ENCODE data around the gene TAC4. TPM values are rescaled to one million over a fixed set of nuclear protein-coding genes. Genes with fewer than 3 reads are reported as not detected.

TAC4 gene
- total and polyA plus RNA-seq, 10 of the 15 experiments (the other 5 are each of a cell fraction or from before 2014, with no cell fraction given): not detected

DNA sequence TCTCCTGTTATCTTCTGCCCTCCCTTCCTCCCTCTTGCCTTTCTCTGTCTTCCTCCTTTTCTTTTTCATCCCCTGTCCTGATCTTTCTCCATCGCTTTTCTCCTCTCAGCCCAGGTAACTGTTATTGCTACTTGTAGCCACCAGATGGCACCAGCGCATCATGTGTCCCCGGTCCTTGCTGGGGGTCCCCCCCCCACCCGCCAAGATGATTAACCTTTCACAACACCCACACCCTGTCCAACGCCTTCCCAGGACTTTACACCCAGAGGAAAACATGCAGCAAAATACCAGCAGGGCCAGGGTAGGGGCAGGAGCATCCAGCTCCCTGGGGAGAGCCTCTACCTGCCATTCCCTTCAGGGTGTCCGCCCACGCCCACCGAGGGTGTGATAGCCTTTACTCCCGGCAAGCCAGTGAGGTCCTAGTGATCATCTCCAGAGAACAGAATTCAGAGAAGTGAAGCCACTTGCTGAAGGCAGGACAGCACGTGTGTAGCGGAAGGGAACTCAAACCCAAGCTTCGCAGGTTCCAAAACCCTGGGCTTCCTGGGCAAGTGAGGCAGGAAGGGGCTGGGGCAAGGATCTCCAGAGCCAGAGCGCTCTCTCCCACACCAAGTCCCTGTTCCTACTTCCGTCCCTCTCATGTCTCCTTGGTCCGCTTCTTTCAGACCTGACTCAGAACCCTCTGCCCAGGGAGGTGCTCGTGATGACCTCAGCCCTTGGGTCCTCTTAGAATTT lies 13.4 kb upstream of the TAC4 start:
- in situ Hi-C loops (cut with MboI) (loop anchor here (5.0 kb wide), 1 partner anchor 141 kb away; no protein-coding TSS in a partner anchor), intact Hi-C loops (cut with micrococcal nuclease; ENCODE audit: unreplicated experiment) (loop anchor here (1.0 to 5.0 kb wide), 2 partner anchors 137 to 226 kb away; no protein-coding TSS in a partner anchor)
- POLR2A ChIA-PET: no interaction called here
- no peak overlapping the region for H3K9ac ChIP-seq (ENCODE audit: control insufficient read depth, insufficient read depth, low read length)
- H3K4me2 ChIP-seq (ENCODE audit: control insufficient read depth, insufficient read depth): no peak overlapping the region
- H2AFZ ChIP-seq (ENCODE audit: control insufficient read depth, low read depth, low read length): no peak overlapping the region
- BruUV-seq (replicated peaks): no TSS peak
- no peaks in the 10 kb centered on the region for H3K36me3 ChIP-seq (ENCODE audit: control insufficient read depth in 2 of 2, insufficient read depth in 2 of 2, low read length in 1 of 2)
- ATAC-seq (peak; percentile 75), FAIRE-seq (peak; percentile 82), DNase-seq (ENCODE audit: low read depth, low spot score) (no peak)
- 0 out of 2 replicates have a peak, but pooled peaks have one; percentile 53 for TF ChIP-seq YY1 (IDR thresholded peaks at IDR 0.05; ENCODE audit: low read depth, low read length)
- TF ChIP-seq HDGF (IDR thresholded peaks at IDR 0.05): peak; percentile 45; the same call in 1 of the 2 replicates
- peak; percentile 70; the same call in 1 of the 2 replicates for TF ChIP-seq RB1 (IDR thresholded peaks at IDR 0.05; ENCODE audit: borderline replicate concordance)
- TF ChIP-seq MEF2B (IDR thresholded peaks at IDR 0.05; ENCODE audit: partially characterized antibody, poor library complexity, severe bottlenecking): peak; percentile 34
- TF ChIP-seq CTCF (IDR thresholded peaks at IDR 0.05 in 2 of 3, conservative IDR thresholded peaks at IDR 0.05 in 1 of 3; ENCODE audit: control insufficient read depth in 2 of 3, extremely low read depth in 1 of 3, insufficient read depth in 1 of 3, low read depth in 3 of 3, low read length in 3 of 3): peak; percentile 86 to 89 (median 88); a peak in 5 of 6 replicates
- 0 out of 2 replicates have a peak, but pooled peaks have one; percentile 19 for TF ChIP-seq FOXM1 (IDR thresholded peaks at IDR 0.05; ENCODE audit: low read depth, low read length)
- peak; percentile 95 for TF ChIP-seq SMC3 (IDR thresholded peaks at IDR 0.05; ENCODE audit: borderline replicate concordance, low read length)
- no peak for TF ChIP-seq PML (IDR thresholded peaks at IDR 0.05; ENCODE audit: low read length)
- peak; percentile 86 for TF ChIP-seq RAD21 (IDR thresholded peaks at IDR 0.05; ENCODE audit: insufficient read depth, low read depth, low read length)
- no peak for TF ChIP-seq NFYA (IDR thresholded peaks at IDR 0.05; ENCODE audit: borderline replicate concordance, low read depth, low read length)
- TF ChIP-seq TCF12 (IDR thresholded peaks at IDR 0.05; ENCODE audit: low read depth, low read length): no peak
- 28% methylated on average over 16 of the region's 16 CpGs for WGBS (ENCODE audit: insufficient coverage, insufficient replicate concordance, low lambda C conversion rate, missing lambda C conversion rate)
- no peaks in the 10 kb centered on the region for H3K9me3 ChIP-seq (replicated peaks; ENCODE audit: control insufficient read depth, insufficient read depth, low read length)
- no peaks in the 10 kb centered on the region for H3K4me1 ChIP-seq (ENCODE audit: control insufficient read depth, insufficient read depth, low read length)
- SMC1A ChIA-PET (ENCODE audit: uncharacterized antibody, unreplicated experiment): interaction anchor here (0.9 to 3.0 kb wide), 2 partner anchors 136 to 141 kb away, joined by 4 to 20 read pairs; no protein-coding TSS in a partner anchor
- H3K79me2 ChIP-seq (ENCODE audit: control insufficient read depth, insufficient read depth, low read length): no peaks in the 10 kb centered on the region
- H3K27ac ChIP-seq (ENCODE audit: control insufficient read depth, insufficient read depth): no peak overlapping the region
- H3K27me3 ChIP-seq (replicated peaks in 1 of 2; ENCODE audit: control insufficient read depth in 2 of 2, insufficient read depth in 2 of 2, low read length in 1 of 2): no peaks in the 10 kb centered on the region
- RAD21 ChIA-PET (ENCODE audit: unreplicated experiment): interaction anchor here (2.5 kb wide), 1 partner anchor 136 kb away, joined by 19 read pairs; no protein-coding TSS in a partner anchor
- H4K20me1 ChIP-seq (ENCODE audit: control insufficient read depth, insufficient read depth): no peaks in the 10 kb centered on the region
- H3K4me3 ChIP-seq: no peak overlapping the region
- CTCF ChIA-PET: interaction anchor here (0.9 to 8.4 kb wide), 4 partner anchors 91 to 290 kb away, joined by 4 to 103 read pairs (median 6); partner anchors contain the start of gene DLX3
